Duodenal mucosa (tissue), 2 donors: ENCODE results near the gene LY6G6D.

Experiments used
- H3K27ac ChIP-seq: one replicate; pipeline ENCODE4 v1.7.0; 2013; ENCODE audit warnings: low read depth, low read length
- H3K27me3 ChIP-seq, 2 donors: one replicate each; pipeline ENCODE4 v1.7.0; 2013; ENCODE audit warnings: low read length in 2 of 2, control low read depth in 1 of 2; ENCODE audit not compliant: insufficient read depth in 2 of 2, control insufficient read depth in 1 of 2
- H3K36me3 ChIP-seq, 2 donors: one replicate each; pipeline ENCODE4 v1.7.0; 2013; ENCODE audit warnings: low read length in 2 of 2, control low read depth in 1 of 2; ENCODE audit not compliant: insufficient read depth in 2 of 2, control insufficient read depth in 1 of 2
- H3K4me1 ChIP-seq, 2 donors: one replicate each; pipeline ENCODE4 v1.7.0; 2013; ENCODE audit warnings: low read length in 2 of 2, control low read depth in 1 of 2; ENCODE audit not compliant: insufficient read depth in 2 of 2, control insufficient read depth in 1 of 2
- H3K4me3 ChIP-seq, 2 donors: one replicate each; pipeline ENCODE4 v1.7.0; 2013; ENCODE audit warnings: low read length in 2 of 2, low read depth in 1 of 2
- H3K9ac ChIP-seq, 2 donors: one replicate each; pipeline ENCODE4 v1.7.0; 2013; ENCODE audit warnings: low read length in 2 of 2, low read depth in 1 of 2
- H3K9me3 ChIP-seq, 2 donors: one replicate each; pipeline ENCODE4 v1.7.0; 2013; ENCODE audit warnings: low read length in 2 of 2, control low read depth in 1 of 2; ENCODE audit not compliant: control insufficient read depth in 1 of 2

Gene LY6G6D

GRCh38 chr6:31727717-31728671 lies 12.8 kb downstream of the LY6G6D start:
- Histone ChIP-seq H3K27me3 (no peaks in the 10 kb centered on the region), H3K9ac (peak overlapping the region in 1 of 2 donors; percentile 96), H3K4me3 (peak overlapping the region; percentile 81 to 84), H3K4me1 (peaks cover 35 to 37% of the 10 kb centered on the region in 2 donors), H3K27ac (no peak overlapping the region), H3K9me3 (no peaks in the 10 kb centered on the region), H3K36me3 (peaks cover 17 to 42% of the 10 kb centered on the region in 2 donors)

DNA sequence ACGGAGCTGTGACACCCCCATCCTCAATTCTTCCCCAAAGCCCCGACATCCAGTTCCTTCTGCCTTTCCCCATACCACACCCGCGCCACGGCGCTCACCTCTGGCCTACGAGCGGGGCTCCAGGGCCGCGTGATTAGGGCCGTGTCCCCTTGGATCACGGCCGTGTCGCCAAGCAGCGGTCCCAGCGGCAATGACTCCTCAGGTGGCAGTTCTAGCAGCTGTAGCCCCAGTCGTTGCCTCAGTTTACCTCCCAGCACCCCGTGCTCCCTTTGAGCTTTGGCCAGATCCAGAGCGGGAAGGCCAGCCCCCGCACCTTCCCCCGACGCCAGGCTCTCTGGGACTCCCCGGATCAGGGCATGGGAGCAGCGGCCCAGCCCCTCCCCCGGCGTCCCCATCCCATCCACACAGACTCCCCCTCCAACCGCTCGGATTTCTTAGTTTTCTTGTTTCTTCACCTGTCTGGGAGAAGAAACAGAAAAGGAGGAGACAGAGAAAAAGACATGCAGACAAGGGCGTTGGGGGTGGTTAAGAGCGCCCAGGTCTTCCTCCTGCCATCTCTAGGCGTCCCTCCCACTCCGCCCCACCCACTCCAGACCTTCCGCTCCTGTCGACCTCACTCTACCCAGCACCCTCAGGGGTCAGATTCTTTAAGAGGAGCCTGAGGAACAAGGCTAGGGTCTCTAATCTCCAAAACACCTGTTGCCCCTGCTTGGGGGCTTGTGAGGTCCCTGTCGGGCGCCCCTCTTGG lies 13.8 kb downstream of the LY6G6D start, which contains the start of gene DDAH2:
TSS of gene DDAH2 (minus strand) at position 533 of the 748 bp plus-strand sequence. CDS start at position 395, 138 bp downstream.
- H3K9me3 ChIP-seq = no peaks in the 10 kb centered on the region
- H3K9ac ChIP-seq = peak within 1 kb of the TSS; percentile 70 to 96
- H3K4me1 ChIP-seq = peaks cover 44 to 46% of the 10 kb centered on the region in 2 donors
- H3K27ac ChIP-seq = peak within 1 kb of the TSS; percentile 96
- H3K36me3 ChIP-seq = peaks cover 26 to 52% of the 10 kb centered on the region in 2 donors
- peak within 1 kb of the TSS; percentile 81 to 84 for H3K4me3 ChIP-seq
- H3K27me3 ChIP-seq = no peaks in the 10 kb centered on the region

DNA sequence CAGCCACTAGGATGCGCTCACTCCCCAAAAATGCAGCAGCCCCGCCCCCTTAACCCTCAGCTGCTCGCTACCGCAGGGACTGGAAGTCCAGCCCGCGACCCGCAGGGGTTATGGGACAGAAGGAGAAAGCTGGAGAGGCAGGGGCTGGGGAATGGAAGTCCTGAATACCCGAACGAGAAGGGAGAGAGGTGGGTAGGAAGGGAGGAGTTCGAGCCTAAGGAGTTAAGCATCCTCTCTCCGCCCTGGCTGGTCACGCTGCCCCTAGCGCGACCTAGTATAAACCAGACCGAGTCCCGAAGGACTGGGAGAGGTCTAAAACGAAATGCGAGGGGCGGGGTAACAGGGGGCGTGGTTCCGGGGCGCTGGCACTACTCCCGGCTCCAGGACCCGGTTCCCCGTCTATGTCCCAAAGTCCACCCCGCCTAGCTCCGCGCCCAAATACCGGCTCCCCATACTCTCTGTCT lies 14.4 kb downstream of the LY6G6D start:
- peaks cover 50 to 52% of the 10 kb centered on the region in 2 donors for H3K4me1 ChIP-seq

GRCh38 chr6:31729979-31730630 lies 15.0 kb downstream of the LY6G6D start:
- H3K9ac ChIP-seq = peak overlapping the region; percentile 70 to 96
- H3K4me1 ChIP-seq = peaks cover 54% of the 10 kb centered on the region in 2 donors
- peak overlapping the region; percentile 81 to 84 for H3K4me3 ChIP-seq
- no peaks in the 10 kb centered on the region for H3K27me3 ChIP-seq
- H3K27ac ChIP-seq = peak overlapping the region; percentile 96
- peaks cover 31 to 56% of the 10 kb centered on the region in 2 donors for H3K36me3 ChIP-seq
- H3K9me3 ChIP-seq = no peaks in the 10 kb centered on the region

More for the DNA sequence above, 14.4 kb downstream of the LY6G6D start:
- Histone ChIP-seq H3K27me3 (no peaks in the 10 kb centered on the region), H3K9ac (peak overlapping the region; percentile 70 to 96), H3K9me3 (no peaks in the 10 kb centered on the region), H3K4me3 (peak overlapping the region; percentile 81 to 84), H3K27ac (peak overlapping the region; percentile 96), H3K36me3 (peaks cover 31 to 56% of the 10 kb centered on the region in 2 donors)

- H3K27ac ChIP-seq = peak overlapping the region; percentile 96
- peak overlapping the region in 1 of 2 donors; percentile 81 for H3K4me3 ChIP-seq
- peak overlapping the region in 1 of 2 donors; percentile 70 for H3K9ac ChIP-seq
- H3K36me3 ChIP-seq = peaks cover 31 to 55% of the 10 kb centered on the region in 2 donors
- no peaks in the 10 kb centered on the region for H3K27me3 ChIP-seq
- H3K4me1 ChIP-seq = peaks cover 54% of the 10 kb centered on the region in 2 donors
- no peaks in the 10 kb centered on the region for H3K9me3 ChIP-seq
Measured at GRCh38 chr6:31730631-31731086, 15.5 kb downstream of the LY6G6D start.

DNA sequence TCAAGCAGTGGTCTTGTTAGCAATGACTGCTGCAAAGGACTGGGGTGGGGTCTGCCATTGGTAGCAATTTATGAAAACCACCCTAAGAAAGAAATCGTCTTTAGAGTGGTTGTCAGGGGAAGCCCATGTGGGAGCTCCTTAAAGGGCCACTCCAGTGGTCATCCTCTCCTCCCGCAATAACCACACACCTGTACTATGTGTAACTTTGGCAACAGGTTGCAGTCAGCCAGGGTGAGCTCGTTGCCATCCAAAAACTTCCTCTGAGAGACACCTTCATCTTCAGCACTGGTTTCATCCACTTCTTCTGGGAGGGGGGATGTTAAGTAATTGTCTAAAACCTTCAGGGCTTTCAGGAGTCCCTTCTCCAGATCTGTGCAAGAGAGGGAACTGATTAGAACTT lies 16.9 kb downstream of the LY6G6D start:
- Histone ChIP-seq H3K27me3 (no peaks in the 10 kb centered on the region), H3K36me3 (peaks cover 31 to 42% of the 10 kb centered on the region in 2 donors), H3K4me3 (no peak overlapping the region), H3K27ac (no peak overlapping the region), H3K9ac (no peak overlapping the region), H3K4me1 (peaks cover 52 to 55% of the 10 kb centered on the region in 2 donors), H3K9me3 (no peaks in the 10 kb centered on the region)

DNA sequence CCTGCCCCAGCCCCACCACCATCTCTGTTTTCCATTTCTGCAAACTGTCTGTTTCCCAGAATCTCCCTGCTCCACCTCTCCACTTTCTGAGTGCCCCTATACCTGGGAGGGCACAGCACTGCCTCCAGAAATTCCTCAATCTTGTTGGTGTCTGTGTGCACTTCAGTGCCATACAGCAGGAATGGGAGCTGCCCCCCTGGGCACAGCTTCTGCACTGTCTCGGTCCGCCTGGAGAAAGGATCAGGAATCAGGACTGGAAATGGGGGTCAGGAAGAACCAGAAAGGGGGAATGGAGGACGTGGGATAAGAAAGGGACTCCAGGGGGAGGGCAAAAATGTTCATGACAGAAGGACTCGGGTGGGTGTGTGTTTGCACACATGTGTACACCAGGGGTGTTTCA lies 18.6 kb downstream of the LY6G6D start:
- H3K27me3 ChIP-seq = no peaks in the 10 kb centered on the region
- no peak overlapping the region for H3K27ac ChIP-seq
- H3K36me3 ChIP-seq = peaks cover 28 to 34% of the 10 kb centered on the region in 2 donors
- peak overlapping the region; percentile 97 for H3K9ac ChIP-seq
- H3K4me3 ChIP-seq = peak overlapping the region; percentile 91 to 95
- H3K9me3 ChIP-seq = no peaks in the 10 kb centered on the region
- H3K4me1 ChIP-seq = peaks cover 52 to 55% of the 10 kb centered on the region in 2 donors

DNA sequence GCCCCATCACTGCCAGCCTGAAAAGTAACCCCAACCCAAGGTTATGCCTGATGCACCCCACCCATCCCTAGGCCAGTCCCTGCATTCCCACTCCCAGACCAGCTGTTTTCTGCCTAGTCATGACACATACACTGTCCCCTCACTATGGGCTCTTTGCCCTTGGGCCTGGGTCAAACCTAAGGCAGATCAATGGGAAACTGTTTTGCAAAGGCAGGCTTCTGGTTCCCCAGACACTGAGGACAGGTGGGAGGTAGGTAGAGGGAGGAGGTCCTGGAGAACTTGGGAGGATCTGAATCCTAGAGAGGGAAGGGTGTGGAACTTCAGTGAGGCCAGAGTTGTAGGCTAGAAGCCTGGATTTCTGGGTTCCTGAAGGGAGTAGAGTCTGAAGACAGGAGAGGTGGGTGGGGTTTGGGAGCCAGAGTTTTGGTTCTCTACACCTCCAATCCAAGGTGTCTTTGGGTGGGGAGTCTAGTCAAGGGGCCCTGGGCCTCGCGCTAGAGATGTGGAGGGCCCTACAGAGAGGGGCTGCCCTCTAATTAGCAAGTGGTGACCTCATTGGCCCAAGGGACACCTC lies 19.2 kb downstream of the LY6G6D start:
- Histone ChIP-seq H3K4me3 (peak overlapping the region; percentile 91 to 95), H3K27ac (peak overlapping the region; percentile 94), H3K9me3 (no peaks in the 10 kb centered on the region), H3K36me3 (peaks cover 28 to 34% of the 10 kb centered on the region in 2 donors), H3K9ac (peak overlapping the region; percentile 97), H3K27me3 (no peaks in the 10 kb centered on the region), H3K4me1 (peaks cover 51 to 56% of the 10 kb centered on the region in 2 donors)

DNA sequence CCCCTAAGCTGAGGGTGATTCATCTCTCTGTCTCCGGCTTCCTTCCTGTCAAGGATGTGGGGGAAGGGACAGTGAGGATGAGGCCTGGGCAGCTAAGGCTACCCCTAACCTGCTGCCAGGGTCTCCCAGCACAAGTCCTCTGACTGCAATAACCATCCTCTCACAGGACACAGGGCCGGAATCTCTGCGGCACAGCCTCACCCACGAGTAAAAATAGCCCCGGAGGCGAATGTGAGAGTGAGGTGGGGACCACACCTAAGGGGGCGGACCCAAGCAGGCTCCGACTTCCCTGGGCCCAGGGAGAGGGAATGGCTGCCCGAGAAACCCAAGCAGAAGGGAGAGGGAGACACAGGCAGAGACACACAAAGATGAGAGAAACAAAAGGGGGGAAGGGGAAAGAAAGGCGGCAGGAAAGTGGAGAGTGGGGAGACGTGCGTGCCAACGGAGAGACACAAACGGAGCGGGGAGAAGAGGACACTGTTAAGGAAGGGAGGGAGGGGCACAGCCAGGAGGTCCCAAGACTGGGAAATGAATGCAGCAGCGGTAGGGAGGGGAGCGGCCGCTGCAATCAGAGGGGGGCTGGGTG lies 19.8 kb downstream of the LY6G6D start:
- H3K9ac ChIP-seq = peak overlapping the region; percentile 97
- no peaks in the 10 kb centered on the region for H3K9me3 ChIP-seq
- peak overlapping the region; percentile 94 for H3K27ac ChIP-seq
- H3K4me3 ChIP-seq = peak overlapping the region; percentile 91 to 95
- peaks cover 50 to 57% of the 10 kb centered on the region in 2 donors for H3K4me1 ChIP-seq
- H3K27me3 ChIP-seq = no peaks in the 10 kb centered on the region
- H3K36me3 ChIP-seq = peaks cover 28 to 34% of the 10 kb centered on the region in 2 donors
